IMR-90 (cell line): ENCODE measurements around the gene ADGRL1. TPM values are rescaled to one million over a fixed set of nuclear protein-coding genes. Genes with fewer than 3 reads are reported as not detected.
"Not testable (repeated sequence)": the region's sequence is repeated elsewhere in the genome, so short reads cannot be mapped to it uniquely, and the experiment has no call there.

Experiments
- ATAC-seq: fragments of 200-7000 bp; cut with Tn5 transposase; 2 replicates; pipeline ENCODE4 v1.9.1; 2020; ENCODE audit warnings: low read depth, mild to moderate bottlenecking, moderate library complexity
- BruUV-seq: library from RNA; stranded (reverse); fragments of 400-500 nt; replicated peaks from 2 replicates; lab custom pipeline; 2021; lab: Mats Ljungman, UMichigan
- CTCF ChIA-PET: fragments of 300-600 bp; formaldehyde crosslinking; extraction: SDS; loops from one replicate; lab custom pipeline; 2021; ENCODE audit warnings: antibody characterized with exemption; lab: Yijun Ruan, JAX
- POLR2A ChIA-PET: fragments of 300-600 bp; sonication (Branson Sonifier 250); formaldehyde crosslinking; loops from one replicate; lab custom pipeline; 2022; ENCODE audit warnings: antibody characterized with exemption; ENCODE audit not compliant: unreplicated experiment; lab: Charles Lee
- DNase-seq: peaks from one replicate; pipeline ENCODE4 v3.0.0; 2013
- H2AFZ ChIP-seq: replicated peaks from 2 replicates; pipeline ENCODE3; 2013; ENCODE audit warnings: low read length, mild to moderate bottlenecking; ENCODE audit not compliant: poor library complexity
- H2AK5ac ChIP-seq: 2 replicates; pipeline ENCODE4 v1.6.1; 2013; ENCODE audit warnings: low read depth, low read length, inconsistent platforms
- H2AK9ac ChIP-seq: replicated peaks from 2 replicates; pipeline ENCODE3; 2013; ENCODE audit warnings: mild to moderate bottlenecking, low read depth, low read length, moderate library complexity; ENCODE audit not compliant: poor library complexity
- H2BK120ac ChIP-seq: 2 replicates; pipeline ENCODE4 v1.6.1; 2013; ENCODE audit warnings: low read depth, low read length, inconsistent platforms
- H2BK15ac ChIP-seq: 3 replicates; pipeline ENCODE4 v1.6.1; 2013; ENCODE audit warnings: low read depth, low read length, inconsistent platforms
- H2BK20ac ChIP-seq: 2 replicates; pipeline ENCODE4 v1.6.1; 2013; ENCODE audit warnings: low read depth, mild to moderate bottlenecking, inconsistent platforms, low read length, moderate library complexity
- H2BK5ac ChIP-seq: 2 replicates; pipeline ENCODE4 v1.6.1; 2013; ENCODE audit warnings: mild to moderate bottlenecking, low read depth, low read length, inconsistent platforms; ENCODE audit not compliant: poor library complexity, severe bottlenecking
- H3K14ac ChIP-seq: replicated peaks from 2 replicates; pipeline ENCODE4 v1.6.1; 2013; ENCODE audit warnings: low read depth, low read length, inconsistent platforms
- H3K18ac ChIP-seq: 2 replicates; pipeline ENCODE4 v1.6.1; 2013; ENCODE audit warnings: low read depth, low read length, control low read depth
- H3K23ac ChIP-seq: 2 replicates; pipeline ENCODE4 v1.6.1; 2013; ENCODE audit warnings: low read depth, low read length, inconsistent platforms
- H3K27ac ChIP-seq: 2 replicates; pipeline ENCODE4 v1.5.1; 2013; ENCODE audit warnings: mild to moderate bottlenecking, control low read depth, low read length; ENCODE audit not compliant: insufficient read depth
- H3K27me3 ChIP-seq: 2 replicates; pipeline ENCODE4 v1.6.1; 2013; ENCODE audit warnings: low read length; ENCODE audit not compliant: control insufficient read depth, insufficient read depth
- H3K36me3 ChIP-seq: 2 replicates; pipeline ENCODE4 v1.6.1; 2013; ENCODE audit warnings: low read length, mixed read lengths; ENCODE audit not compliant: control insufficient read depth, insufficient read depth
- H3K4ac ChIP-seq: 2 replicates; pipeline ENCODE4 v1.6.1; 2013; ENCODE audit warnings: low read depth, low read length, inconsistent platforms
- H3K4me1 ChIP-seq: 2 replicates; pipeline ENCODE4 v1.6.1; 2013; ENCODE audit warnings: low read length, mixed read lengths; ENCODE audit not compliant: control insufficient read depth, insufficient read depth
- H3K4me2 ChIP-seq: 2 replicates; pipeline ENCODE4 v1.6.1; 2013; ENCODE audit warnings: low read depth, mild to moderate bottlenecking, control low read depth, low read length, moderate library complexity
- H3K4me3 ChIP-seq: 2 replicates; pipeline ENCODE4 v1.5.1; 2013; ENCODE audit warnings: low read depth, mild to moderate bottlenecking, control low read depth, low read length, moderate library complexity; ENCODE audit not compliant: insufficient read depth
- H3K56ac ChIP-seq: 2 replicates; pipeline ENCODE4 v1.6.1; 2013; ENCODE audit warnings: low read length, inconsistent platforms; ENCODE audit not compliant: insufficient read depth; ENCODE audit errors: extremely low read depth
- H3K79me1 ChIP-seq, 2 experiments: 2 replicates each; pipeline ENCODE4 v1.6.1; 2013; ENCODE audit warnings: low read length in 2 of 2, inconsistent platforms in 1 of 2, low read depth in 1 of 2
- H3K9ac ChIP-seq: 2 replicates; pipeline ENCODE4 v1.6.1; 2013; ENCODE audit warnings: low read depth, low read length, control low read depth
- H3K9me1 ChIP-seq: 2 replicates; pipeline ENCODE4 v1.6.1; 2013; ENCODE audit warnings: low read length, inconsistent platforms; ENCODE audit not compliant: insufficient read depth
- H3K9me3 ChIP-seq: 2 replicates; pipeline ENCODE4 v1.6.1; 2013; ENCODE audit warnings: low read length; ENCODE audit not compliant: control insufficient read depth, insufficient read depth
- H4K20me1 ChIP-seq: 2 replicates; pipeline ENCODE4 v1.6.1; 2013; ENCODE audit warnings: low read length, inconsistent platforms; ENCODE audit not compliant: insufficient read depth
- H4K5ac ChIP-seq: 2 replicates; pipeline ENCODE4 v1.6.1; 2013; ENCODE audit warnings: mild to moderate bottlenecking, low read depth, low read length, control low read depth
- H4K8ac ChIP-seq, 2 experiments: 2 replicates each; pipeline ENCODE4 v1.6.1; 2013; ENCODE audit warnings: low read depth in 2 of 2, low read length in 2 of 2, control low read depth in 1 of 2, inconsistent platforms in 1 of 2
- H4K91ac ChIP-seq: 2 replicates; pipeline ENCODE4 v1.6.1; 2013; ENCODE audit warnings: low read depth, low read length, inconsistent platforms; ENCODE audit not compliant: insufficient read depth
- WGBS, 2 experiments: methylation state at CpG; one replicate each; pipeline versions ENCODE4 v1.1.5 to v1.1.7; 2013; ENCODE audit warnings: missing lambda C conversion rate in 2 of 2; ENCODE audit not compliant: insufficient read length in 1 of 2; ENCODE audit errors: extremely low coverage in 2 of 2; 5-methylcytosine and 5-hydroxymethylcytosine counted together
- dilution Hi-C: fragments of 300-500 bp; cut with HindIII; formaldehyde crosslinking; loops from one replicate; pipeline ENCODE4 v1.14.3; 2018; ENCODE audit warnings: low sequenced_read_pairs; ENCODE audit not compliant: unreplicated experiment
- in situ Hi-C: fragments of 300-500 bp; cut with MboI; formaldehyde crosslinking; loops from 3 replicates; pipeline ENCODE4 v1.14.3; 2019; ENCODE audit warnings: low sequenced_read_pairs, inconsistent platforms, mixed read lengths
- intact Hi-C: fragments of 100-400 bp; cut with micrococcal nuclease; formaldehyde crosslinking; loops from 2 replicates; pipeline ENCODE4 v1.10.0; 2022
- polyA plus RNA-seq, 3 experiments: library from polyadenylated mRNA; depleted of rRNA; stranded (reverse); fragments of >200 nt; gene quantifications; 2 replicates each; pipeline ENCODE4 v1.2.3, GENCODE V29; 2012; ENCODE audit warnings: low replicate concordance in 1 of 3
- total RNA-seq: library from RNA; depleted of rRNA; stranded (reverse); fragments of >200 nt; gene quantifications from 2 replicates; pipeline ENCODE4 v1.2.3, GENCODE V29; 2012

The ADGRL1 gene
- total and polyA plus RNA-seq, 2 of the 4 experiments (the other 2 are of a cell fraction), result 0.72 to 2.2 TPM

- H3K27ac ChIP-seq, H3K9me1 ChIP-seq, H2AK9ac ChIP-seq, H3K79me1 ChIP-seq, H3K4me2 ChIP-seq, H3K36me3 ChIP-seq, H4K5ac ChIP-seq, H3K9ac ChIP-seq, H2BK15ac ChIP-seq, H3K18ac ChIP-seq, CTCF ChIA-PET, H3K9me3 ChIP-seq, H2AFZ ChIP-seq, intact Hi-C loops, H4K91ac ChIP-seq, in situ Hi-C loops, H4K20me1 ChIP-seq, H3K4me1 ChIP-seq, H3K4me3 ChIP-seq, H2AK5ac ChIP-seq, H2BK20ac ChIP-seq, H2BK120ac ChIP-seq, dilution Hi-C loops, H3K23ac ChIP-seq, POLR2A ChIA-PET, BruUV-seq, H2BK5ac ChIP-seq, H3K14ac ChIP-seq, H3K56ac ChIP-seq, ATAC-seq, H3K4ac ChIP-seq, DNase-seq, H4K8ac ChIP-seq: not testable (repeated sequence)
- peaks cover 24% of the 10 kb centered on the region for H3K27me3 ChIP-seq
- WGBS, 2 experiments, result no CpG with 5 or more reads among the region's 19 CpGs
Observed at GRCh38 chr19:14253822-14254599, 48.0 kb upstream of the ADGRL1 start.

- H3K4me3 ChIP-seq, H3K4me2 ChIP-seq, H2BK20ac ChIP-seq, H4K91ac ChIP-seq, H3K14ac ChIP-seq, H2AK9ac ChIP-seq, H4K8ac ChIP-seq, ATAC-seq, CTCF ChIA-PET, H2BK15ac ChIP-seq, dilution Hi-C loops, H2BK5ac ChIP-seq, H3K9me3 ChIP-seq, H4K5ac ChIP-seq, H4K20me1 ChIP-seq, BruUV-seq, in situ Hi-C loops, H3K23ac ChIP-seq, POLR2A ChIA-PET, H2AK5ac ChIP-seq, H2BK120ac ChIP-seq, H2AFZ ChIP-seq, H3K56ac ChIP-seq, H3K4me1 ChIP-seq, H3K4ac ChIP-seq, intact Hi-C loops, H3K9ac ChIP-seq, H3K27ac ChIP-seq, H3K79me1 ChIP-seq, DNase-seq, H3K9me1 ChIP-seq, H3K18ac ChIP-seq, H3K36me3 ChIP-seq: not testable (repeated sequence)
- peaks cover 32% of the 10 kb centered on the region for H3K27me3 ChIP-seq
- no CpG with 5 or more reads among the region's 2 CpGs for WGBS, 2 experiments
Observed at GRCh38 chr19:14252136-14252535, 46.2 kb upstream of the ADGRL1 start.
